ENCODE measurements around the gene KNSTRN. TPM values are rescaled to one million over a fixed set of nuclear protein-coding genes. Genes with fewer than 3 reads are reported as not detected.

The KNSTRN gene
- total and polyA plus RNA-seq, 4 donors = 7.5 to 16.6 (median 14.0) TPM

DNA sequence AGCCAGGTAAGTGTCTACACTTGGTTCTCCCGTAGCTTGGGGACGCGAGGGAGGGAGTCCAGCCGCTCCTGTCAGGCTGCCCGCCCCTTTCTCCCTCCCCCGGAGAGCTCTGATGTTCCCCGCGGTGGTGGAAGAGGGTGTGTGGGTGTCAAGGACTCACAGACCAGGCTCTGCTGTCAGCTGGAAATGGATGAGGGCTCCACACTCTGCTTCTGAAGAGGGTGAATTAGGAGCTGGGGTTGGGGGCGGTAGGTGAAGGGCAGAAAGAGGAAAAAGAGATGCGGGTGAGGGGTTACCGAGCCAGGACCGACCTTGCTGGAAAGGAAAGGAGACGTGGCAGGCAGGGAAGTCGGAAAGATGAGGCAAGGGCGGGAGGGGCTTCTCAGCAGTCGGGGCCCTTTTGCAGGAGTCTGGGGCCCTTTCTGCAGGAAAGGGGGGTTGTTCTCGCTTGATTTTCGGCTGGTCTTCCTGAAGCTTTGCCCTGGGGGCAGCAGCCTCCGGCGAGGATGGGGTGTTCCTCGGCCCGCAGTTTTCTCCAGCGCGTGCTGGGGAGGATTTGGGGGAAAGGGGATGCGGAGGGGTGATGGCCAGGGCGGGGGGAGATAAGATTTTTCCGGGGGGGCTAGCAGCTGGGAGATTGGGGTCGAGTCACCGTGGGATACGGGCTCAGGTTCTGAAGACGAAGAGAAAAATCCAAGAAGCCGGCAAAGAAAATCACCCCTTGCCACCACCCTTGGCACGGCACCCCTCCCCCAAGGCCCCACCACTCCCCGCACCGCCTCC is 57.6 kb downstream of the KNSTRN start:
- WGBS, 2 donors = 0 to 1% methylated on average over 33 to 35 of the region's 35 CpGs
- Histone ChIP-seq H3K27me3 (ENCODE audit: control insufficient read depth in 3 of 3, insufficient read depth in 3 of 3, low read length in 2 of 3) (peaks cover 0 to 32% (median 20%) of the 10 kb centered on the region in 3 donors), H3K36me3 (ENCODE audit: control insufficient read depth in 4 of 4, insufficient read depth in 4 of 4, low read length in 4 of 4) (no peaks in the 10 kb centered on the region), H3K9ac (ENCODE audit: insufficient read depth in 1 of 2, low read length in 2 of 2) (no peak overlapping the region), H3K9me3 (ENCODE audit: control insufficient read depth in 4 of 4, insufficient read depth in 3 of 4, low read length in 3 of 4) (no peaks in the 10 kb centered on the region), H3K27ac (ENCODE audit: low read depth in 1 of 2, low read length in 1 of 2) (no peak overlapping the region), H3K4me1 (ENCODE audit: control insufficient read depth in 5 of 5, insufficient read depth in 5 of 5, low read length in 5 of 5) (peaks cover 2 to 67% (median 27%) of the 10 kb centered on the region in 5 donors), H3K4me3 (peak overlapping the region; percentile 31)
- DNase-seq (peak in 1 of 3 donors; percentile 47), ATAC-seq (ENCODE audit: insufficient read depth, low FRiP score) (no peak)
- TF ChIP-seq, protein P1, sequence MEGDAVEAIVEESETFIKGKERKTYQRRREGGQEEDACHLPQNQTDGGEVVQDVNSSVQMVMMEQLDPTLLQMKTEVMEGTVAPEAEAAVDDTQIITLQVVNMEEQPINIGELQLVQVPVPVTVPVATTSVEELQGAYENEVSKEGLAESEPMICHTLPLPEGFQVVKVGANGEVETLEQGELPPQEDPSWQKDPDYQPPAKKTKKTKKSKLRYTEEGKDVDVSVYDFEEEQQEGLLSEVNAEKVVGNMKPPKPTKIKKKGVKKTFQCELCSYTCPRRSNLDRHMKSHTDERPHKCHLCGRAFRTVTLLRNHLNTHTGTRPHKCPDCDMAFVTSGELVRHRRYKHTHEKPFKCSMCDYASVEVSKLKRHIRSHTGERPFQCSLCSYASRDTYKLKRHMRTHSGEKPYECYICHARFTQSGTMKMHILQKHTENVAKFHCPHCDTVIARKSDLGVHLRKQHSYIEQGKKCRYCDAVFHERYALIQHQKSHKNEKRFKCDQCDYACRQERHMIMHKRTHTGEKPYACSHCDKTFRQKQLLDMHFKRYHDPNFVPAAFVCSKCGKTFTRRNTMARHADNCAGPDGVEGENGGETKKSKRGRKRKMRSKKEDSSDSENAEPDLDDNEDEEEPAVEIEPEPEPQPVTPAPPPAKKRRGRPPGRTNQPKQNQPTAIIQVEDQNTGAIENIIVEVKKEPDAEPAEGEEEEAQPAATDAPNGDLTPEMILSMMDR (IDR thresholded peaks at IDR 0.05; ENCODE audit: control extremely low read depth, extremely low read depth) = no peak

DNA sequence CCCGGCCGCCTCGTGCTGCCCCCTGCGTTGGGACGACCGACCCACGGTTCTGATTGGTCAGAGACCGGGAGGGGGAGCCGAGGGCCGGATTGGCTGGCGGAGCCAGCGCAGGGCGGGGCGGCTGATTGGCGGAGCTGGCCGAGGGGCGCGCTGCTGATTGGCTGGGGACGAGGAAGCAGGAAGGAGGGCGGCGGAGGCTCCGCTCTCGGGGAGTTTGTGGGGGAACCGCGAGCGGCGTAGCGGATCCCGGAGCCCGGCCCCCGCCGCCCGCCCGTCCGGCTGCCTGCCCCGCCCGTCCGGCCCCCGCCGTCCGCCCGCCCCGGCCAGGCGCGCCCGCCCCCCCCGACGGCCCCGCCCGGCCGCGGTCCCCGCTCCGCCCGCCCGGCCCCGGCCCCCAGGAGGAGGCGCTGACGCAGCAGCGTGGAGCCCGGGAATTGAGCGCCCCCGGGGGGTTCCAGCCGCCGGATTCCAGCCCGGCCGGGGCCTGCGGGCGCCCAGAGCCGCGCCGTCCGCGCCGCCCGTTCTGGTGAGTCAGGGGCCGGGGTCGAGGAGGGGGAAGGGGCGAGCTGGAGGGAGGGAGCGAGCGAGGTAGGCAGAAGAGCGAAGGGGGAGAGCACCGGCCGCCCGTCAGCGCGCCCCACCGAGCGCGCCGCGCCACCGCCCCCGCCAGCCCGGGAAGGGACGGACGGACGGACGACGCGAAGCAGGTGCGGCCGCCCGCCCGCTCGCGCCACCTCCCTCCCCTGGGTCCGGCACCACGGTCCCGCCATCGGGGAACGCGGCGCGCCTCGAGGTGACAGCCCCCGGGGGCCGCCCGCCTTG is 58.4 kb downstream of the KNSTRN start, which contains the start of gene BAHD1:
TSS of gene BAHD1 (plus strand) at position 211 of the 822 bp plus-strand sequence. CDS start 17,512 bp downstream, outside the sequence.
- Histone ChIP-seq H3K4me1 (ENCODE audit: control insufficient read depth in 5 of 5, insufficient read depth in 5 of 5, low read length in 5 of 5) (peaks cover 5 to 70% (median 23%) of the 10 kb centered on the region in 5 donors), H3K27ac (ENCODE audit: low read depth in 1 of 2, low read length in 1 of 2) (peak within 1 kb of the TSS; percentile 62 to 70), H3K36me3 (ENCODE audit: control insufficient read depth in 4 of 4, insufficient read depth in 4 of 4, low read length in 4 of 4) (no peaks in the 10 kb centered on the region), H3K27me3 (ENCODE audit: control insufficient read depth in 3 of 3, insufficient read depth in 3 of 3, low read length in 2 of 3) (peaks cover 0 to 24% (median 15%) of the 10 kb centered on the region in 3 donors), H3K9me3 (ENCODE audit: control insufficient read depth in 4 of 4, insufficient read depth in 3 of 4, low read length in 3 of 4) (no peaks in the 10 kb centered on the region), H3K9ac (ENCODE audit: insufficient read depth in 1 of 2, low read length in 2 of 2) (no peak within 1 kb of the TSS), H3K4me3 (peak within 1 kb of the TSS; percentile 75)
- ATAC-seq (ENCODE audit: insufficient read depth, low FRiP score) (peak; percentile 85), DNase-seq (peak; percentile 94 to 97 (median 97))
- TF ChIP-seq, protein P1 (IDR thresholded peaks at IDR 0.05; ENCODE audit: control extremely low read depth, extremely low read depth) = no peak
- 0% methylated on average over 39 to 119 of the region's 119 CpGs for WGBS, 2 donors

DNA sequence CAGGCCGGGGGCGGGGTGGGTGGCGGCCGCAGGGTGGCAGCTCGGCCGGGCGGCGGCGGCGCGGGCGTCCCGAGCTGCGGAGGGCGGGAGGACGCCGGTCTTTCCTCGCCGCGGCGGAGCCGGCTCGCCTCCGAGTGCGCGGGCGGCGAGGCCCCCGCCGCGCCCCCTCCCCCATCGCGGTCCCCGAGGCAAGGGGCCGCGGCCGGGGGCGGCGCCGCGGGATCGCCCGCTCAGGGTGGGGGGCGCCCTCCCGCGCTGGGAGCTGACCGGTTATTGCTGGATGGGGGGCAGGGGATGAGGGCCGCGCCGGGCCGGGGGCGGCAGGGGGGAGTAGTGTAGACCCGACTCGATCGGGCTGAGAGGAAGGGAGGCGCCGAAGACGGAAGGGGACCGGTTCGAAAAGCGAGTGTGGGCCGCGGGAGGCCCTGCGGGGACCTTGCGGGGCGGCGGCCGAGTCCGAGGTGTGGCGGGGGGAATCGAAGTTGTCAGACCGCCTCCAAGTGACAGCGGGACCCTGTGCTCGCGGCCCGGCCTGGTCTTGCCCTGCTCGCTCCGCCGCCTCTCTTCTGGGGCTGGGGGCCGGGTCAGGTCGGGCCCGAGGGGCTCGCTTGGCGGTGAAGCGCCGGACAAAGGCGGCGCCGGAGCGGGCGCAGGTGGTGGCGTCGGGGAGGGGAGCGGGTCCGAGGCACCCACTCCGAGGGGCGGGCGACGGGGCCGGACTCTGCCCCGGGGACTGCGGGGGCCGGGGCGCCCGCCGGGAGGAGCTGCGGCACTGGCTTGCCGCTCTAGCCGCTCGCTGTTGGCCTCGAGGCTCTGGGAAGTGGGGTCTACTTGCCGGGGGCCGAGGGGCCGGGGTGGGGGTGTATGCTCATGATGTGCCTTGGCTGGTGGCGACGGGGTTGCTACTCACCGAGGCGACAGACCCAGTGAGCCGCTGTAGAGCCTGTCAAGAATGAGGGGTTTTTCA is 59.3 kb downstream of the KNSTRN start:
- Histone ChIP-seq H3K27me3 (ENCODE audit: control insufficient read depth in 3 of 3, insufficient read depth in 3 of 3, low read length in 2 of 3) (peaks cover 0 to 19% (median 13%) of the 10 kb centered on the region in 3 donors), H3K27ac (ENCODE audit: low read depth in 1 of 2, low read length in 1 of 2) (peak overlapping the region; percentile 18 to 70), H3K4me1 (ENCODE audit: control insufficient read depth in 5 of 5, insufficient read depth in 5 of 5, low read length in 5 of 5) (peaks cover 5 to 64% (median 15%) of the 10 kb centered on the region in 5 donors), H3K4me3 (peak overlapping the region; percentile 75), H3K9me3 (ENCODE audit: control insufficient read depth in 4 of 4, insufficient read depth in 3 of 4, low read length in 3 of 4) (no peaks in the 10 kb centered on the region), H3K9ac (ENCODE audit: insufficient read depth in 1 of 2, low read length in 2 of 2) (peak overlapping the region in 1 of 2 donors; percentile 38), H3K36me3 (ENCODE audit: control insufficient read depth in 4 of 4, insufficient read depth in 4 of 4, low read length in 4 of 4) (no peaks in the 10 kb centered on the region)
- DNase-seq (peak in 2 of 3 donors; percentile 34 to 45), ATAC-seq (ENCODE audit: insufficient read depth, low FRiP score) (no peak)
- TF ChIP-seq, protein P1 (IDR thresholded peaks at IDR 0.05; ENCODE audit: control extremely low read depth, extremely low read depth) = no peak
- WGBS, 2 donors = 1% methylated on average over 65 to 119 of the region's 119 CpGs

Data from lung (tissue), 12 donors.